GM23338 (cell line): ENCODE data around the gene INTS3.

Experiments
- CREB1 ChIP-seq: fragments of 250-450 bp; sonication (Bioruptor Pico); IDR thresholded peaks from 2 replicates; pipeline ENCODE4 v1.5.0; 2020; ENCODE audit warnings: low read depth, mild to moderate bottlenecking, moderate library complexity
- CTCF ChIP-seq, 2 experiments: fragments of 200-600 bp in 1 of 2; sonication (generic) in 1 of 2; conservative IDR thresholded peaks; 2 replicates each; pipeline versions ENCODE4 v1.5.1 to v1.6.1; 2016 to 2017; ENCODE audit warnings: antibody characterized with exemption in 2 of 2, low read depth in 2 of 2, mild to moderate bottlenecking in 2 of 2, moderate library complexity in 1 of 2
- ETS1 ChIP-seq: IDR thresholded peaks from 2 replicates; pipeline ENCODE4 v1.6.1; 2016; ENCODE audit warnings: antibody characterized with exemption
- EZH2 ChIP-seq: fragments of 200-600 bp; sonication (generic); IDR thresholded peaks from one replicate; pipeline ENCODE4 v1.8.0; 2017; ENCODE audit warnings: antibody characterized with exemption, mild to moderate bottlenecking, low read depth; ENCODE audit not compliant: unreplicated experiment
- EZH2phosphoT487 ChIP-seq: fragments of 200-600 bp; sonication (generic); IDR thresholded peaks from one replicate; pipeline ENCODE4 v1.8.1; 2018; ENCODE audit warnings: antibody characterized with exemption; ENCODE audit not compliant: unreplicated experiment
- JUNB ChIP-seq: IDR thresholded peaks from one replicate; pipeline ENCODE4 v1.6.1; 2016; ENCODE audit warnings: antibody characterized with exemption; ENCODE audit not compliant: unreplicated experiment
- NANOG ChIP-seq: IDR thresholded peaks from 2 replicates; pipeline ENCODE4 v1.6.1; 2016; ENCODE audit warnings: antibody characterized with exemption, borderline replicate concordance
- POLR2AphosphoS5 ChIP-seq: IDR thresholded peaks from 2 replicates; pipeline ENCODE4 v1.6.1; 2016; ENCODE audit warnings: antibody characterized with exemption, low read depth
- STAT1 ChIP-seq: IDR thresholded peaks from one replicate; pipeline ENCODE4 v1.6.1; 2016; ENCODE audit warnings: antibody characterized with exemption; ENCODE audit not compliant: unreplicated experiment
- ZNF114 ChIP-seq: fragments of 250-450 bp; sonication (Bioruptor Pico); IDR thresholded peaks from 2 replicates; pipeline ENCODE4 v1.5.0; 2020; ENCODE audit warnings: mild to moderate bottlenecking, moderate library complexity
- ZNF331 ChIP-seq: fragments of 250-450 bp; sonication (Bioruptor Pico); IDR thresholded peaks from 2 replicates; pipeline ENCODE4 v1.5.0; 2020; ENCODE audit warnings: low read depth, mild to moderate bottlenecking, moderate library complexity
- ZNF462 ChIP-seq: fragments of 250-450 bp; sonication (Bioruptor Pico); IDR thresholded peaks from 2 replicates; pipeline ENCODE4 v1.5.0; 2020; ENCODE audit warnings: mild to moderate bottlenecking, moderate library complexity
- TF ChIP-seq, protein P1 (sequence below): IDR thresholded peaks from one replicate; pipeline ENCODE4 v1.6.1; 2018; ENCODE audit warnings: antibody characterized with exemption; ENCODE audit not compliant: unreplicated experiment

DNA sequence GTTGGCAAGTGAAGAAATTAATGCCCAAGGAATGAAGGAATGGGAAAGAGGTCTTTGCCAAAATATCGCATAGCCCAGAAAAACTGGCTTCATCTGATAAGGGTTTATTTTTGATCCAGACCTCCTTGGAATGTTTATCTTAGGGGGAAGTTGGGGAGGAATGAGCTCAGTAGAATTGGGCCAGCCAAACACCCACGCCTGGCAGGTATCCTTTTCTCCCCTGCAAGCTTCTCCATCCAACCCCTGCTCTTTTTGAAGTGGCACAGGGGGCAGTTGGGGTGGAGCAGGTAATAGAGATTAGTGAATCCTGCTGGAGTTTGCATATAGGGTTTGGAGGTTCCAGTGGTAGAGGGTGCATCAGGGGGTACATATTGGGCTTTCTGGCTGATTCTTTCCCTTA, 21.1 kb downstream of the INTS3 start:
- TF ChIP-seq ZNF331 (CRISPR knock-in tag) (no peak), POLR2AphosphoS5 (no peak), CTCF (conservative IDR thresholded peaks at IDR 0.05; ENCODE audit: low read depth in 2 of 2) (no peak), EZH2 (no peak), EZH2phosphoT487 (no peak), JUNB (no peak), NANOG (no peak), ETS1 (no peak), CREB1 (no peak), STAT1 (no peak), ZNF114 (CRISPR knock-in tag) (no peak), ZNF462 (CRISPR knock-in tag) (no peak)
- TF ChIP-seq, protein P1, sequence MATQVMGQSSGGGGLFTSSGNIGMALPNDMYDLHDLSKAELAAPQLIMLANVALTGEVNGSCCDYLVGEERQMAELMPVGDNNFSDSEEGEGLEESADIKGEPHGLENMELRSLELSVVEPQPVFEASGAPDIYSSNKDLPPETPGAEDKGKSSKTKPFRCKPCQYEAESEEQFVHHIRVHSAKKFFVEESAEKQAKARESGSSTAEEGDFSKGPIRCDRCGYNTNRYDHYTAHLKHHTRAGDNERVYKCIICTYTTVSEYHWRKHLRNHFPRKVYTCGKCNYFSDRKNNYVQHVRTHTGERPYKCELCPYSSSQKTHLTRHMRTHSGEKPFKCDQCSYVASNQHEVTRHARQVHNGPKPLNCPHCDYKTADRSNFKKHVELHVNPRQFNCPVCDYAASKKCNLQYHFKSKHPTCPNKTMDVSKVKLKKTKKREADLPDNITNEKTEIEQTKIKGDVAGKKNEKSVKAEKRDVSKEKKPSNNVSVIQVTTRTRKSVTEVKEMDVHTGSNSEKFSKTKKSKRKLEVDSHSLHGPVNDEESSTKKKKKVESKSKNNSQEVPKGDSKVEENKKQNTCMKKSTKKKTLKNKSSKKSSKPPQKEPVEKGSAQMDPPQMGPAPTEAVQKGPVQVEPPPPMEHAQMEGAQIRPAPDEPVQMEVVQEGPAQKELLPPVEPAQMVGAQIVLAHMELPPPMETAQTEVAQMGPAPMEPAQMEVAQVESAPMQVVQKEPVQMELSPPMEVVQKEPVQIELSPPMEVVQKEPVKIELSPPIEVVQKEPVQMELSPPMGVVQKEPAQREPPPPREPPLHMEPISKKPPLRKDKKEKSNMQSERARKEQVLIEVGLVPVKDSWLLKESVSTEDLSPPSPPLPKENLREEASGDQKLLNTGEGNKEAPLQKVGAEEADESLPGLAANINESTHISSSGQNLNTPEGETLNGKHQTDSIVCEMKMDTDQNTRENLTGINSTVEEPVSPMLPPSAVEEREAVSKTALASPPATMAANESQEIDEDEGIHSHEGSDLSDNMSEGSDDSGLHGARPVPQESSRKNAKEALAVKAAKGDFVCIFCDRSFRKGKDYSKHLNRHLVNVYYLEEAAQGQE, result no peak
